Right ventricle myocardium inferior (tissue), 1 donor: ENCODE results near the gene ALAD. TPM values are rescaled to one million over a fixed set of nuclear protein-coding genes. Genes with fewer than 3 reads are reported as not detected.

Experiments used
- ATAC-seq: fragments of 200-7000 bp; cut with Tn5 transposase; one replicate; pipeline ENCODE4 v1.9.1; 2020; ENCODE audit warnings: mild to moderate bottlenecking, moderate library complexity
- DNase-seq: peaks from one replicate; pipeline ENCODE4 v3.0.0; 2021; ENCODE audit errors: missing footprints
- intact Hi-C: fragments of 100-400 bp; cut with DNase I; formaldehyde crosslinking; loops from one replicate; pipeline ENCODE4 v1.11.0; 2022
- total RNA-seq: library from RNA; stranded (reverse); fragmentation: NEBNext Ultra II Directional; extraction: Animal tissue kit (Norgen Biotek cat#: 25700); gene quantifications from one replicate; pipeline ENCODE4 v1.2.1, GENCODE V29; 2021
- donor health status: DM: no; HTN: yes; CAD: no; lungs with severe emphysema.

Gene ALAD
- total RNA-seq, 1 donor from 2014 or later, result 136 TPM

- intact Hi-C loops, result no loop called here
- DNase-seq (no peak), ATAC-seq (peak; percentile 50)
Measured at GRCh38 chr9:113359385-113359784, 41.7 kb downstream of the ALAD start.

- no peak for ATAC-seq
- no peak for DNase-seq
- intact Hi-C loops, result no loop called here
Measured at GRCh38 chr9:113356686-113357292, 44.3 kb downstream of the ALAD start.

- intact Hi-C loops, result no loop called here
- no peak for ATAC-seq
- no peak for DNase-seq
Measured at GRCh38 chr9:113355040-113355596, 46.0 kb downstream of the ALAD start.

- intact Hi-C loops, result no loop called here
- ATAC-seq (no peak), DNase-seq (no peak)
Measured at GRCh38 chr9:113352411-113352810, 48.7 kb downstream of the ALAD start.

GRCh38 chr9:113352006-113352405 is 49.1 kb downstream of the ALAD start:
- ATAC-seq (no peak), DNase-seq (no peak)
- intact Hi-C loops, result no loop called here

GRCh38 chr9:113350937-113351336 is 50.1 kb downstream of the ALAD start:
- no peak for DNase-seq
- intact Hi-C loops, result no loop called here
- no peak for ATAC-seq

- intact Hi-C loops, result no loop called here
- ATAC-seq (no peak), DNase-seq (no peak)
Measured at GRCh38 chr9:113350107-113350661, 50.9 kb downstream of the ALAD start.

- intact Hi-C loops, result no loop called here
- DNase-seq (no peak), ATAC-seq (no peak)
Measured at GRCh38 chr9:113349445-113350094, 51.5 kb downstream of the ALAD start, which contains the start of gene BSPRY. Gene BSPRY (plus strand): TSS chr9:113349541. CDS start chr9:113349580, 39 bp downstream.

- no peak for DNase-seq
- ATAC-seq, result no peak
- intact Hi-C loops, result no loop called here
Measured at GRCh38 chr9:113349066-113349444, 52.0 kb downstream of the ALAD start.

GRCh38 chr9:113348437-113348836 is 52.6 kb downstream of the ALAD start:
- no peak for ATAC-seq
- intact Hi-C loops, result no loop called here

GRCh38 chr9:113345671-113346070 is 55.4 kb downstream of the ALAD start:
- ATAC-seq, result no peak
- no peak for DNase-seq
- intact Hi-C loops, result no loop called here

More at GRCh38 chr9:113348437-113348836, 52.6 kb downstream of the ALAD start:
- DNase-seq, result no peak

GRCh38 chr9:113345190-113345589 is 55.9 kb downstream of the ALAD start:
- DNase-seq (no peak), ATAC-seq (no peak)
- intact Hi-C loops, result no loop called here

GRCh38 chr9:113343732-113344231 is 57.3 kb downstream of the ALAD start:
- peak; percentile 77 for ATAC-seq
- DNase-seq, result peak; percentile 77
- intact Hi-C loops, result loop anchor here (1.0 kb wide), 1 partner anchor 55 kb away; no protein-coding TSS in a partner anchor

GRCh38 chr9:113341712-113342410 is 59.2 kb downstream of the ALAD start:
- ATAC-seq, result no peak
- DNase-seq, result no peak
- intact Hi-C loops, result no loop called here

GRCh38 chr9:113340011-113340699 is 60.9 kb downstream of the ALAD start, which contains the start of gene WDR31:
Gene WDR31 (minus strand): TSS chr9:113340275. CDS start chr9:113332022, 8,253 bp downstream.
- intact Hi-C loops, result no loop called here
- peak; percentile 95 for ATAC-seq

GRCh38 chr9:113337714-113338113 is 63.4 kb downstream of the ALAD start:
- DNase-seq, result no peak
- intact Hi-C loops, result loop anchor here (2.0 kb wide), 2 partner anchors 25 to 63 kb away; partner anchors contain the start of genes CDC26 and PRPF4
- no peak for ATAC-seq

More at GRCh38 chr9:113340011-113340699, 60.9 kb downstream of the ALAD start, which contains the start of gene WDR31:
- peak; percentile 94 for DNase-seq
